CD14-positive monocyte (primary cell): ENCODE measurements around the gene GRHL1. TPM values are rescaled to one million over a fixed set of nuclear protein-coding genes. Genes with fewer than 3 reads are reported as not detected.

Source experiments
- DNase-seq, 3 donors: peaks; one replicate each; pipeline ENCODE4 v3.0.0-alpha.2; 2011 to 2022
- H2AFZ ChIP-seq: 2 replicates; pipeline ENCODE4 v1.6.0; 2012; ENCODE audit warnings: mild to moderate bottlenecking, low read depth, low read length, inconsistent platforms; ENCODE audit not compliant: insufficient read depth, poor library complexity, severe bottlenecking
- H3K27ac ChIP-seq, 2 donors: 1 replicate in 1 of 2; 2 replicates in 1 of 2; pipeline ENCODE4 v1.5.1; 2012 to 2013; ENCODE audit warnings: low read length in 2 of 2, control low read depth in 1 of 2, inconsistent platforms in 1 of 2, low read depth in 1 of 2, mild to moderate bottlenecking in 1 of 2
- H3K27me3 ChIP-seq, 2 donors: one replicate each; pipeline versions ENCODE4 v1.6.0 to v1.6.1; 2011 to 2013; ENCODE audit warnings: low read length in 2 of 2; ENCODE audit not compliant: control insufficient read depth in 2 of 2, insufficient read depth in 2 of 2
- H3K36me3 ChIP-seq, 2 donors: replicated peaks in 1 of 2; 1 replicate in 1 of 2; 2 replicates in 1 of 2; pipeline versions ENCODE4 v1.5.1 to v1.6.1; 2012 to 2013; ENCODE audit warnings: low read length in 2 of 2, control low read depth in 1 of 2, inconsistent platforms in 1 of 2, mild to moderate bottlenecking in 1 of 2; ENCODE audit not compliant: insufficient read depth in 2 of 2, control insufficient read depth in 1 of 2
- H3K4me1 ChIP-seq, 2 donors: 1 replicate in 1 of 2; 2 replicates in 1 of 2; pipeline versions ENCODE4 v1.5.1 to v1.6.1; 2012 to 2013; ENCODE audit warnings: low read length in 2 of 2, control low read depth in 1 of 2, inconsistent platforms in 1 of 2, mild to moderate bottlenecking in 1 of 2, moderate library complexity in 1 of 2; ENCODE audit not compliant: insufficient read depth in 2 of 2, control insufficient read depth in 1 of 2
- H3K4me2 ChIP-seq: replicated peaks from 2 replicates; pipeline ENCODE3; 2012; ENCODE audit warnings: low read length, moderate library complexity, mild to moderate bottlenecking; ENCODE audit not compliant: poor library complexity, severe bottlenecking; ENCODE audit errors: extremely low read depth
- H3K4me3 ChIP-seq, 3 experiments: fragments of 200-600 bp in 1 of 3; sonication (generic) in 1 of 3; replicated peaks in 1 of 3; 1 replicate in 2 of 3; 2 replicates in 1 of 3; pipeline ENCODE4 v1.5.1; 2011 to 2013; ENCODE audit warnings: low read length in 3 of 3, mild to moderate bottlenecking in 3 of 3, control low read depth in 2 of 3, low read depth in 2 of 3, inconsistent platforms in 1 of 3, moderate library complexity in 1 of 3
- H3K79me2 ChIP-seq: 2 replicates; pipeline ENCODE4 v1.6.0; 2012; ENCODE audit warnings: mild to moderate bottlenecking, control low read depth, inconsistent platforms, low read length, moderate library complexity; ENCODE audit not compliant: insufficient read depth
- H3K9ac ChIP-seq: 2 replicates; pipeline ENCODE4 v1.6.0; 2017; ENCODE audit warnings: low read length, mild to moderate bottlenecking; ENCODE audit not compliant: insufficient read depth, poor library complexity, severe bottlenecking
- H3K9me3 ChIP-seq, 2 donors: replicated peaks in 1 of 2; 1 replicate in 1 of 2; 2 replicates in 1 of 2; pipeline versions ENCODE4 v1.5.1 to v1.6.1; 2012 to 2013; ENCODE audit warnings: low read length in 2 of 2, control low read depth in 1 of 2; ENCODE audit not compliant: control insufficient read depth in 1 of 2, insufficient read depth in 1 of 2
- H4K20me1 ChIP-seq: 2 replicates; pipeline ENCODE4 v1.6.0; 2012; ENCODE audit warnings: mild to moderate bottlenecking, low read length, control low read depth, moderate library complexity; ENCODE audit not compliant: insufficient read depth
- H3K27ac Mint-ChIP-seq, 7 donors: one replicate each; pipeline ENCODE4 v1.8.0; 2020; ENCODE audit warnings: mild to moderate bottlenecking in 7 of 7, mixed read lengths in 7 of 7, moderate library complexity in 6 of 7, inconsistent platforms in 2 of 7
- H3K27me3 Mint-ChIP-seq, 3 donors: one replicate each; pipeline ENCODE4 v1.8.0; 2021 to 2022; ENCODE audit warnings: low read depth in 3 of 3, mild to moderate bottlenecking in 3 of 3, mixed read lengths in 3 of 3, moderate library complexity in 3 of 3, inconsistent platforms in 1 of 3
- H3K36me3 Mint-ChIP-seq, 2 donors: one replicate each; pipeline ENCODE4 v1.8.0; 2020; ENCODE audit warnings: mixed read lengths in 2 of 2, inconsistent platforms in 1 of 2, mild to moderate bottlenecking in 1 of 2
- H3K4me1 Mint-ChIP-seq: one replicate; pipeline ENCODE4 v1.8.0; 2020; ENCODE audit warnings: mild to moderate bottlenecking, mixed read lengths
- H3K4me3 Mint-ChIP-seq, 2 donors: one replicate each; pipeline ENCODE4 v1.8.0; 2020; ENCODE audit warnings: mild to moderate bottlenecking in 2 of 2, mixed read lengths in 2 of 2, moderate library complexity in 1 of 2
- H3K9me3 Mint-ChIP-seq, 7 donors: one replicate each; pipeline ENCODE4 v1.8.0; 2020 to 2022; ENCODE audit warnings: mixed read lengths in 7 of 7, mild to moderate bottlenecking in 6 of 7, moderate library complexity in 6 of 7, inconsistent platforms in 2 of 7
- WGBS: methylation state at CpG from one replicate; pipeline ENCODE4 v1.1.5; 2013; ENCODE audit warnings: missing lambda C conversion rate; ENCODE audit not compliant: insufficient coverage; 5-methylcytosine and 5-hydroxymethylcytosine counted together
- intact Hi-C, 2 donors: fragments of 100-400 bp; cut with micrococcal nuclease; formaldehyde crosslinking; loops; one replicate each; pipeline versions ENCODE4 v1.15.0 to v1.15.1; 2023
- polyA plus RNA-seq, 3 donors: library from polyadenylated mRNA; depleted of rRNA in 1 of 3; unstranded in 2 of 3; stranded (reverse) in 1 of 3; fragments of 300-500 nt in 2 of 3; fragments of >200 nt in 1 of 3; fragmentation: Illumina TruSeq in 2 of 3; gene quantifications; 1 replicate in 2 of 3; 2 replicates in 1 of 3; pipeline ENCODE4 v1.2.3, GENCODE V29; 2012 to 2021
- TF ChIP-seq, protein P1 (sequence below): fragments of 200-600 bp; IDR thresholded peaks from one replicate; pipeline ENCODE4 v1.8.0; 2022; ENCODE audit warnings: antibody characterized with exemption, mild to moderate bottlenecking

GRHL1 gene
- polyA plus RNA-seq, 3 donors: 0.08 TPM; not detected in 2

DNA sequence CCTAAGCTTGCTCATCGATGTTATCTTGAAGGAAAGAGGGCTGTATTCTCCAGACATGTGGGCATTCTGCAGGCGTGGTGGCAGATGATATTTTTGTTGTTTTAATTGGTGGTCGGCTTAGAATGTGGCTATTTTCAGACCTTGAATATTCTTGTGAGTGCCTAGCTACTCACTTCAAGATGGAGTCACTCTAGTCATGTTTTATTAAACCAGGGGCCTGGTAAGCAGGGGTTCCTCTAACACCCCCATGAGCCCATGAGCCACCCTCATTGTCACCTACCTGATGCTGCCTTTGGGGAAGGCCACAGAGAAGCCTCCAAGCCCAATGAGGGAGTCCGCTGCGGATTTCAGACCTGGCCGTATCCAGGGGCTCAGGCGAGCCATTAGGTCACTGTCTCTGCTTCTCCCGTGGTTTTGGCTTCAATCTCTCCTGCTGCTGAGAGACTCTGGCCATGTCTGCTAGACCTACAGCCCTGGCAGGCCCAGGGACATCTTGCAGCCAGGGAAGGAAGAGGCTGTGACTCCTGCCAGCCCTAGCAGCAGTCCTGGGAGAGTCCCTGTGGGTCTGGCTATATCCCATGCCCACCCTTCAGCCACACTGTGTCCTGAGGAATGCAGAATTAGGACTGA lies 75.6 kb downstream of the GRHL1 start:
- H3K9me3 ChIP-seq: no peaks in the 10 kb centered on the region
- 92% methylated on average over 7 of the region's 8 CpGs for WGBS
- peaks cover 43 to 49% of the 10 kb centered on the region in 2 donors for H3K4me1 ChIP-seq
- H3K4me3 ChIP-seq: no peak overlapping the region
- peaks cover 40% of the 10 kb centered on the region for H3K4me1 Mint-ChIP-seq
- intact Hi-C loops: no loop called here
- no peak overlapping the region for H2AFZ ChIP-seq
- H3K36me3 Mint-ChIP-seq: no peaks in the 10 kb centered on the region
- H3K27ac Mint-ChIP-seq: peak overlapping the region in 1 of 7 donors; percentile 41
- no peak overlapping the region for H3K4me3 Mint-ChIP-seq
- H3K27me3 Mint-ChIP-seq: peaks cover 0 to 2% (median 0%) of the 10 kb centered on the region in 3 donors
- H3K36me3 ChIP-seq: no peaks in the 10 kb centered on the region
- peaks cover 0 to 7% (median 2%) of the 10 kb centered on the region in 7 donors for H3K9me3 Mint-ChIP-seq
- H3K79me2 ChIP-seq: peaks cover 15% of the 10 kb centered on the region
- no peak overlapping the region for H3K4me2 ChIP-seq
- TF ChIP-seq, protein P1, sequence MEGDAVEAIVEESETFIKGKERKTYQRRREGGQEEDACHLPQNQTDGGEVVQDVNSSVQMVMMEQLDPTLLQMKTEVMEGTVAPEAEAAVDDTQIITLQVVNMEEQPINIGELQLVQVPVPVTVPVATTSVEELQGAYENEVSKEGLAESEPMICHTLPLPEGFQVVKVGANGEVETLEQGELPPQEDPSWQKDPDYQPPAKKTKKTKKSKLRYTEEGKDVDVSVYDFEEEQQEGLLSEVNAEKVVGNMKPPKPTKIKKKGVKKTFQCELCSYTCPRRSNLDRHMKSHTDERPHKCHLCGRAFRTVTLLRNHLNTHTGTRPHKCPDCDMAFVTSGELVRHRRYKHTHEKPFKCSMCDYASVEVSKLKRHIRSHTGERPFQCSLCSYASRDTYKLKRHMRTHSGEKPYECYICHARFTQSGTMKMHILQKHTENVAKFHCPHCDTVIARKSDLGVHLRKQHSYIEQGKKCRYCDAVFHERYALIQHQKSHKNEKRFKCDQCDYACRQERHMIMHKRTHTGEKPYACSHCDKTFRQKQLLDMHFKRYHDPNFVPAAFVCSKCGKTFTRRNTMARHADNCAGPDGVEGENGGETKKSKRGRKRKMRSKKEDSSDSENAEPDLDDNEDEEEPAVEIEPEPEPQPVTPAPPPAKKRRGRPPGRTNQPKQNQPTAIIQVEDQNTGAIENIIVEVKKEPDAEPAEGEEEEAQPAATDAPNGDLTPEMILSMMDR: no peak
- no peaks in the 10 kb centered on the region for H3K27me3 ChIP-seq
- DNase-seq: no peak
- no peaks in the 10 kb centered on the region for H4K20me1 ChIP-seq
- H3K27ac ChIP-seq: no peak overlapping the region
- H3K9ac ChIP-seq: no peak overlapping the region

GRCh38 chr2:10027660-10028330 lies 76.3 kb downstream of the GRHL1 start:
- intact Hi-C loops: no loop called here
- Histone ChIP-seq H3K27me3 (no peaks in the 10 kb centered on the region), H3K4me1 (peaks cover 51 to 56% of the 10 kb centered on the region in 2 donors), H3K27ac (peak overlapping the region; percentile 99 to 100), H4K20me1 (no peaks in the 10 kb centered on the region), H3K36me3 (no peaks in the 10 kb centered on the region), H3K9ac (peak overlapping the region; percentile 95), H3K9me3 (no peaks in the 10 kb centered on the region), H3K4me2 (no peak overlapping the region), H3K4me3 (no peak overlapping the region), H2AFZ (peak overlapping the region; percentile 62), H3K79me2 (peaks cover 15% of the 10 kb centered on the region)
- no peak for DNase-seq
- Mint-ChIP-seq H3K4me3 (no peak overlapping the region), H3K4me1 (peaks cover 45% of the 10 kb centered on the region), H3K36me3 (peaks cover 0 to 3% of the 10 kb centered on the region in 2 donors), H3K9me3 (peaks cover 0 to 7% (median 2%) of the 10 kb centered on the region in 7 donors), H3K27me3 (peaks cover 0 to 2% (median 0%) of the 10 kb centered on the region in 3 donors), H3K27ac (peak overlapping the region in 6 of 7 donors; percentile 77 to 98 (median 98))
- TF ChIP-seq, protein P1: no peak
- 96% methylated on average over 14 of the region's 16 CpGs for WGBS
